8988T (cell line): ENCODE results near the gene PCTP.

ENCODE experiments used
- DNase-seq: peaks from one replicate; pipeline ENCODE4 v3.0.0; 2011

Gene PCTP

GRCh38 chr17:55811536-55811935 is 60.7 kb downstream of the PCTP start:
- DNase-seq = no peak

DNA sequence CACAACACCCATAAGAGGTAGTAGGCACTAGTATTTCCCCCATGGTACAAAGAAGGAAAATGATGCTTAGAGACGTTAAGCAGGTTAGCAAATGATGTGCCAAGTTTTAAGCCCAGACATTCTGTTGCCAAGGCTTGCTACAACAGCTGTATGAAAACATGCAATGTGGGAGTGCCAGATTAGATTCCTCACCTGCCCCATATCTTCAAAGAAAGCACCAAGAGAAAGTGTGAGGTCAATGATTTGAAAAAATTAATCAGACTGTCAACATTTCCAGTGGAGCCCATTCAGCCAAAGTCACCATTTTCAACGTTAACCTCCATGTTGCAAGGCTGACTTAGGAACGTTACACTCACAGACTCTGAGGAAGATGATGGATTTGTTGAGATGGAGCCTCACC is 61.5 kb downstream of the PCTP start:
- no peak for DNase-seq

- DNase-seq = no peak
These were observed 63.1 kb downstream of the PCTP start for GRCh38 chr17:55813944-55814343.

- no peak for DNase-seq
These were observed 63.5 kb downstream of the PCTP start for GRCh38 chr17:55814377-55814776.

- no peak for DNase-seq
These were observed 65.9 kb downstream of the PCTP start for GRCh38 chr17:55816532-55817396.

DNA sequence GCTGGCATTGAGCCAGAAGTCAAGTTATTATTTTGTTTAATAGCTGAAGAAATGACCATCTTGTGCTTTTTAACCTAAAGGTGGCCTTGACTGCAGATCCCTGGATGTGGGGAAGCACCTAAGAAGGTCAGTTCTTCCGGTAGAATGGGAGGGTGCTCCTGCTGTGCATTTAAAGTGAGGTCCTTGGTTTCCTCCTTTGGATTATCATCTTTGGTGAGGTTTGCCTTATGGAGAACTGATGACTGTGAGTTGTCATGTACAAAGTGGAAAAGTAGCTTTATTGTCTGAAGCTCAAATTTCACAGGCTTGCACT is 66.5 kb downstream of the PCTP start:
- no peak for DNase-seq

DNA sequence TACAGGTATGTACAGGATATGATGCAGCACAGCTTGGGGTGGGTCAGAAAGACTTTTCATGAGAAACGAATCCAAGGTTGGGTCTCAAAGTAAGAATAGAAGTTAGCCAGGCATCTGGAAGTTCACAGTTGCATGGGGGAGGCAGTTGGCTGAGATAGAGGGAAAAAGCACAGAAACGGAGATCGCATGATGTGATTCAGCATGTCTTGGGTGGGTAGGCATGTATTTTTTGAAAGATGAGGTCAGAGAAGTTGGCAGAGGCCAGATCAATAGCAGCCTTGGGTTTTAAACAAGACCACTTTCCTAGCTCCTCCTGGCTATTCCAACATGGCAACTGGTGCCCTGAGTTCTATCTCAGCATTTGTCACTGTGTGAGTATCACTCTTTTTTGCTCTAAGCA is 67.2 kb downstream of the PCTP start:
- no peak for DNase-seq

- DNase-seq = no peak
These were observed 67.9 kb downstream of the PCTP start for GRCh38 chr17:55818451-55819375.

GRCh38 chr17:55820675-55821074 is 69.8 kb downstream of the PCTP start:
- DNase-seq = no peak

DNA sequence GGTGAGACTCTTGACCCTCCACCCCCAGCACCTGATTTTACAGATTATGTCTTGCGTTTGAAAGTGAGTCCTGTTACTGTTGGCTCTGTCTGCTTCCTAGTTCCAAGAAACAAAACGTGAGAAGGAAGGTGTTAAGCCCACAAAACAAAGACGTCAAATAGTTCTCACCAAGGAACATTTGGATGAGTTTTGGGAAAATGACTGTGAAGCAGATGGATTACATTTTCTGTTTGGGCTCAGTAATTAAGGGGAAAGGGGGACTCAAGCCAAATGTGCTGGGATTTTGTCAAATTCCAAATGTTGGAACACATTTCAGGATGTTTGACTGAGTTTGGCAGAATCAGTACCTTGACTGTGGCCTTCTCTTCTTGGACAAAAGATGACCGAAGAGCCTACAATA is 71.2 kb downstream of the PCTP start:
- DNase-seq = no peak

- DNase-seq = no peak
These were observed 74.4 kb downstream of the PCTP start for GRCh38 chr17:55825213-55825612.
